ENCODE data around the gene MS4A3. TPM values are rescaled to one million over a fixed set of nuclear protein-coding genes. Genes with fewer than 3 reads are reported as not detected.

The MS4A3 gene
- total and polyA plus RNA-seq, 10 of the 15 experiments (the other 5 are each of a cell fraction or from before 2014, with no cell fraction given) = 0.13 TPM; not detected in 9

DNA sequence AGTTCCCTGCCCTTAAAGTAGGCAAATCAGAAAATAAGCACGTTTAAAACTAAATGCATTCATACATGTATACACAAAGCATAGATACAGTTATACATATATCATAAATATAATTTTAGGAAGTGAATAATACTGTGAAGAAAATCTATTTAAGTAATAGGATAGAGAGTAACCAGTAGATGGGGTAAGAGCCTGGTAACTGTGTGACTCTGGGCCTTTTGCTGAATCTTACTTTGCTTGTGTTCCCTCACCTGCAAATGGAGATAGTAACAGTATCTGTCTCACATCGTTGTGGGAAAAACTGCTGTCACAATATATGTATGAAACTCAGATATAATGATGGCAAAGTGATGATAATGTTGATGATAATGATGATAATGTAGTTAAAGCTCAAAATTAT lies 61.9 kb downstream of the MS4A3 start:
- POLR2A ChIA-PET = no interaction called here
- in situ Hi-C loops (cut with MboI) (no loop called here), intact Hi-C loops (cut with micrococcal nuclease; ENCODE audit: unreplicated experiment) (loop anchor here (1.0 kb wide), 1 partner anchor 133 kb away; no protein-coding TSS in a partner anchor)
- SMC1A ChIA-PET (ENCODE audit: uncharacterized antibody, unreplicated experiment) = interaction anchor here (1.0 to 3.2 kb wide), 5 partner anchors 9 to 146 kb away, joined by 4 to 36 read pairs (median 6); no protein-coding TSS in a partner anchor
- H3K9ac ChIP-seq (ENCODE audit: control insufficient read depth, insufficient read depth, low read length) = no peak overlapping the region
- CTCF ChIA-PET = interaction anchor here (0.7 to 2.8 kb wide), 12 partner anchors 10 to 364 kb away, joined by 3 to 66 read pairs (median 3); no protein-coding TSS in a partner anchor
- H3K9me3 ChIP-seq (replicated peaks; ENCODE audit: control insufficient read depth, insufficient read depth, low read length) = no peaks in the 10 kb centered on the region
- RAD21 ChIA-PET (ENCODE audit: unreplicated experiment) = interaction anchor here (1.0 to 1.4 kb wide), 2 partner anchors 75 to 133 kb away, joined by 4 to 40 read pairs; no protein-coding TSS in a partner anchor
- H3K27ac ChIP-seq (ENCODE audit: control insufficient read depth, insufficient read depth) = no peak overlapping the region
- no peak for DNase-seq (ENCODE audit: low read depth, low spot score)
- H3K79me2 ChIP-seq (ENCODE audit: control insufficient read depth, insufficient read depth, low read length) = no peaks in the 10 kb centered on the region
- WGBS (ENCODE audit: insufficient coverage, insufficient replicate concordance, low lambda C conversion rate, missing lambda C conversion rate) = 0% methylated on average over 2 of the region's 2 CpGs
- no peaks in the 10 kb centered on the region for H3K4me1 ChIP-seq (ENCODE audit: control insufficient read depth, insufficient read depth, low read length)
- BruUV-seq (replicated peaks) = no TSS peak
- no peaks in the 10 kb centered on the region for H4K20me1 ChIP-seq (ENCODE audit: control insufficient read depth, insufficient read depth)
- H3K36me3 ChIP-seq (ENCODE audit: control insufficient read depth in 2 of 2, insufficient read depth in 2 of 2, low read length in 1 of 2) = no peaks in the 10 kb centered on the region
- no peak overlapping the region for H3K4me3 ChIP-seq
- no peaks in the 10 kb centered on the region for H3K27me3 ChIP-seq (replicated peaks in 1 of 2; ENCODE audit: control insufficient read depth in 2 of 2, insufficient read depth in 2 of 2, low read length in 1 of 2)
- H3K4me2 ChIP-seq (ENCODE audit: control insufficient read depth, insufficient read depth) = no peak overlapping the region
- peak; percentile 66 for ATAC-seq
- H2AFZ ChIP-seq (ENCODE audit: control insufficient read depth, low read depth, low read length) = no peak overlapping the region
- FAIRE-seq = no peak
- TF ChIP-seq MAX (IDR thresholded peaks at IDR 0.05; ENCODE audit: low read depth, low read length) = no peak
- TF ChIP-seq, protein P1, sequence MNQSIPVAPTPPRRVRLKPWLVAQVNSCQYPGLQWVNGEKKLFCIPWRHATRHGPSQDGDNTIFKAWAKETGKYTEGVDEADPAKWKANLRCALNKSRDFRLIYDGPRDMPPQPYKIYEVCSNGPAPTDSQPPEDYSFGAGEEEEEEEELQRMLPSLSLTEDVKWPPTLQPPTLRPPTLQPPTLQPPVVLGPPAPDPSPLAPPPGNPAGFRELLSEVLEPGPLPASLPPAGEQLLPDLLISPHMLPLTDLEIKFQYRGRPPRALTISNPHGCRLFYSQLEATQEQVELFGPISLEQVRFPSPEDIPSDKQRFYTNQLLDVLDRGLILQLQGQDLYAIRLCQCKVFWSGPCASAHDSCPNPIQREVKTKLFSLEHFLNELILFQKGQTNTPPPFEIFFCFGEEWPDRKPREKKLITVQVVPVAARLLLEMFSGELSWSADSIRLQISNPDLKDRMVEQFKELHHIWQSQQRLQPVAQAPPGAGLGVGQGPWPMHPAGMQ (IDR thresholded peaks at IDR 0.05; ENCODE audit: borderline replicate concordance) = no peak
- no peak for TF ChIP-seq PAX5 (IDR thresholded peaks at IDR 0.05; ENCODE audit: borderline replicate concordance, low read depth, low read length)
- no peak for TF ChIP-seq SPI1 (IDR thresholded peaks at IDR 0.05; ENCODE audit: borderline replicate concordance, insufficient read depth, low read depth, low read length)
- TF ChIP-seq YY1 (IDR thresholded peaks at IDR 0.05; ENCODE audit: low read depth, low read length) = no peak
- TF ChIP-seq ATF3 (IDR thresholded peaks at IDR 0.05; ENCODE audit: borderline replicate concordance, extremely low read depth, low read depth, low read length) = no peak
- TF ChIP-seq RAD21 (IDR thresholded peaks at IDR 0.05; ENCODE audit: insufficient read depth, low read depth, low read length) = peak; percentile 71
- TF ChIP-seq RELA (IDR thresholded peaks at IDR 0.05; ENCODE audit: borderline replicate concordance, partially characterized antibody) = no peak
- TF ChIP-seq SMAD1 (IDR thresholded peaks at IDR 0.05; ENCODE audit: low read depth, partially characterized antibody) = no peak
- TF ChIP-seq, protein P2, sequence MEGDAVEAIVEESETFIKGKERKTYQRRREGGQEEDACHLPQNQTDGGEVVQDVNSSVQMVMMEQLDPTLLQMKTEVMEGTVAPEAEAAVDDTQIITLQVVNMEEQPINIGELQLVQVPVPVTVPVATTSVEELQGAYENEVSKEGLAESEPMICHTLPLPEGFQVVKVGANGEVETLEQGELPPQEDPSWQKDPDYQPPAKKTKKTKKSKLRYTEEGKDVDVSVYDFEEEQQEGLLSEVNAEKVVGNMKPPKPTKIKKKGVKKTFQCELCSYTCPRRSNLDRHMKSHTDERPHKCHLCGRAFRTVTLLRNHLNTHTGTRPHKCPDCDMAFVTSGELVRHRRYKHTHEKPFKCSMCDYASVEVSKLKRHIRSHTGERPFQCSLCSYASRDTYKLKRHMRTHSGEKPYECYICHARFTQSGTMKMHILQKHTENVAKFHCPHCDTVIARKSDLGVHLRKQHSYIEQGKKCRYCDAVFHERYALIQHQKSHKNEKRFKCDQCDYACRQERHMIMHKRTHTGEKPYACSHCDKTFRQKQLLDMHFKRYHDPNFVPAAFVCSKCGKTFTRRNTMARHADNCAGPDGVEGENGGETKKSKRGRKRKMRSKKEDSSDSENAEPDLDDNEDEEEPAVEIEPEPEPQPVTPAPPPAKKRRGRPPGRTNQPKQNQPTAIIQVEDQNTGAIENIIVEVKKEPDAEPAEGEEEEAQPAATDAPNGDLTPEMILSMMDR (IDR thresholded peaks at IDR 0.05 in 2 of 3, conservative IDR thresholded peaks at IDR 0.05 in 1 of 3; ENCODE audit: control insufficient read depth in 2 of 3, extremely low read depth in 1 of 3, insufficient read depth in 1 of 3, low read depth in 3 of 3, low read length in 3 of 3) = peak in 1 of 3 experiments; percentile 22; a peak in 1 of 6 replicates
- TF ChIP-seq CBFB (IDR thresholded peaks at IDR 0.05; ENCODE audit: low read depth) = no peak
- no peak for TF ChIP-seq BACH1 (IDR thresholded peaks at IDR 0.05; ENCODE audit: borderline replicate concordance)
- TF ChIP-seq E2F8 (IDR thresholded peaks at IDR 0.05; ENCODE audit: low read depth, partially characterized antibody) = no peak
- TF ChIP-seq POLR2AphosphoS5 (IDR thresholded peaks at IDR 0.05; ENCODE audit: low read length) = no peak
- TF ChIP-seq TCF7 (IDR thresholded peaks at IDR 0.05; ENCODE audit: borderline replicate concordance) = no peak
- no peak for TF ChIP-seq POLR2A (IDR thresholded peaks at IDR 0.05; ENCODE audit: low read depth, low read length)
- no peak for TF ChIP-seq NR2C2 (IDR thresholded peaks at IDR 0.05; ENCODE audit: borderline replicate concordance, control insufficient read depth, insufficient read length, low read depth)
- TF ChIP-seq ASH2L (IDR thresholded peaks at IDR 0.05; ENCODE audit: borderline replicate concordance, low read depth) = no peak

Data from GM12878 (cell line).